Karpas-422 (cell line): ENCODE measurements around the gene C10orf90. TPM values are rescaled to one million over a fixed set of nuclear protein-coding genes. Genes with fewer than 3 reads are reported as not detected.

Experiments
- DNase-seq: peaks from one replicate; pipeline ENCODE4 v3.0.0-alpha.2; 2015
- H2AFZ ChIP-seq: fragments of 200-600 bp; sonication (generic); 2 replicates; pipeline ENCODE4 v1.6.1; 2014; ENCODE audit warnings: antibody characterized with exemption, low read length, mixed read lengths
- H3K27ac ChIP-seq: fragments of 200-600 bp; sonication (generic); 2 replicates; pipeline ENCODE4 v1.5.1; 2014; ENCODE audit warnings: mild to moderate bottlenecking, low read length, moderate library complexity
- H3K27me3 ChIP-seq: fragments of 200-600 bp; sonication (generic); 2 replicates; pipeline ENCODE4 v1.6.1; 2014; ENCODE audit warnings: low read length, mixed read lengths
- H3K36me3 ChIP-seq: fragments of 200-600 bp; sonication (generic); 2 replicates; pipeline ENCODE4 v1.6.1; 2014; ENCODE audit warnings: low read length, mixed read lengths; ENCODE audit not compliant: insufficient read depth
- H3K4me1 ChIP-seq: fragments of 200-600 bp; sonication (generic); 2 replicates; pipeline ENCODE4 v1.6.1; 2014; ENCODE audit warnings: mild to moderate bottlenecking, low read length, mixed read lengths
- H3K4me2 ChIP-seq: fragments of 200-600 bp; sonication (generic); 2 replicates; pipeline ENCODE4 v1.6.1; 2014; ENCODE audit warnings: low read length, low read depth, mild to moderate bottlenecking; ENCODE audit not compliant: poor library complexity, severe bottlenecking
- H3K4me3 ChIP-seq: fragments of 200-600 bp; sonication (generic); 2 replicates; pipeline ENCODE4 v1.5.1; 2014; ENCODE audit warnings: mild to moderate bottlenecking, antibody characterized with exemption, low read length, mixed read lengths
- H3K79me2 ChIP-seq: fragments of 200-600 bp; sonication (generic); 2 replicates; pipeline ENCODE4 v1.6.1; 2014; ENCODE audit warnings: mild to moderate bottlenecking, low read length, mixed read lengths
- H3K9ac ChIP-seq: fragments of 200-600 bp; sonication (generic); 2 replicates; pipeline ENCODE4 v1.6.0; 2014; ENCODE audit warnings: low read length
- H3K9me2 ChIP-seq: fragments of 200-600 bp; sonication (generic), shearing (Covaris generic); replicated peaks from 2 replicates; pipeline ENCODE4 v1.6.0; 2014; ENCODE audit warnings: mild to moderate bottlenecking, low read length, moderate library complexity; ENCODE audit not compliant: insufficient read depth
- H3K9me3 ChIP-seq: fragments of 300-700, 200-600 bp; sonication (generic); 2 replicates; pipeline ENCODE4 v1.6.1; 2014; ENCODE audit warnings: low read length, mixed read lengths
- H4K20me1 ChIP-seq: fragments of 200-600 bp; sonication (generic); 2 replicates; pipeline ENCODE4 v1.6.1; 2014; ENCODE audit warnings: mild to moderate bottlenecking, antibody characterized with exemption, low read length, low read depth; ENCODE audit not compliant: insufficient read depth
- total RNA-seq: library from RNA; depleted of rRNA; stranded (reverse); fragments of >200 nt; shearing (Covaris generic); gene quantifications from 2 replicates; pipeline ENCODE4 v1.2.3, GENCODE V29; 2014; ENCODE audit warnings: low replicate concordance

C10orf90 gene
- total RNA-seq, 1 experiment from 2014 or later: not detected

GRCh38 chr10:126586128-126586527 lies 84.4 kb downstream of the C10orf90 start:
- H3K4me2 ChIP-seq: no peak overlapping the region
- H3K9me2 ChIP-seq: no peaks in the 10 kb centered on the region
- no peak overlapping the region for H3K9ac ChIP-seq
- H3K36me3 ChIP-seq: no peaks in the 10 kb centered on the region
- no peak overlapping the region for H3K27ac ChIP-seq
- no peaks in the 10 kb centered on the region for H3K27me3 ChIP-seq
- no peaks in the 10 kb centered on the region for H3K79me2 ChIP-seq
- H4K20me1 ChIP-seq: no peaks in the 10 kb centered on the region
- H2AFZ ChIP-seq: no peak overlapping the region
- no peak for DNase-seq
- H3K4me3 ChIP-seq: no peak overlapping the region
- H3K9me3 ChIP-seq: no peaks in the 10 kb centered on the region
- no peaks in the 10 kb centered on the region for H3K4me1 ChIP-seq

DNA sequence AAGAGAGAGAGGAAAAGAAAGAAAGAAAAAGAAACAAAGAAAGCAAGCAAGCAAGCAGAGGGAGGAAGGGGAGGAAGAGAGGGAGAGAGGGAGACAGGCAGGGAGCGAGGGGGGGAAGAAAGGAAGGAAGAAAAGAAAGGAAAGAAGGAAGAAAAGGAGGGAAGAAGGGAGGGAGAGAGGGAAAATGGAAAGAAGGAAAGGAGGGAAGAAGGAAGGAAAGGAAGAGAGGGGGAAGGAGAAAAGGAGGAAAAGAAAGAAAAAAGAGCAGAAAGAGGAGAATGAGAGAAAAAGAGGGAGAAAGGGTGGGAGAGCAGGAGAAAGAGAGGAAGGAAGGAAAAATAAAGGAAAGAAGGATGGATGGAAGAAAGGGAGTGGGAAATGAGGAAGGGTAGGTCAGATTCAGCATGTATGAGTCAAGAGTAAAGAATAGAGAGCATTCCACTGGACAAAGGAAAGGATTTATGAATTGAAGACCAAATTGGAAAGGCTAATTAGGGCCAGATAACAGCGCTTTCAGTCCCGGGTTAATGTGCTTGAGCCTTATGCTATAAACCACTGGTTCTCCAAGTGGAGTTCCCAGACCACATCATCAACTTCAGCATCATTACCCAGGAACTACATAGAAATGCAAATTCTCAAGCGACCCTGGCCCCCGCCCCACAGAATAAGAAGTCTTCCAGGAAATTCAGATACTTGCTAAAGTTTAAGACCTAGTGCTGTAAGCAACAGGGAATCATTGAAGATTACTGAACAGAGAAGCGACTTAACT lies 85.1 kb downstream of the C10orf90 start:
- Histone ChIP-seq H3K27me3 (no peaks in the 10 kb centered on the region), H3K9me3 (no peaks in the 10 kb centered on the region), H2AFZ (no peak overlapping the region), H3K79me2 (no peaks in the 10 kb centered on the region), H3K4me3 (no peak overlapping the region), H3K9me2 (no peaks in the 10 kb centered on the region), H4K20me1 (no peaks in the 10 kb centered on the region), H3K27ac (no peak overlapping the region), H3K4me2 (no peak overlapping the region), H3K9ac (no peak overlapping the region), H3K4me1 (no peaks in the 10 kb centered on the region), H3K36me3 (no peaks in the 10 kb centered on the region)
- DNase-seq: no peak

DNA sequence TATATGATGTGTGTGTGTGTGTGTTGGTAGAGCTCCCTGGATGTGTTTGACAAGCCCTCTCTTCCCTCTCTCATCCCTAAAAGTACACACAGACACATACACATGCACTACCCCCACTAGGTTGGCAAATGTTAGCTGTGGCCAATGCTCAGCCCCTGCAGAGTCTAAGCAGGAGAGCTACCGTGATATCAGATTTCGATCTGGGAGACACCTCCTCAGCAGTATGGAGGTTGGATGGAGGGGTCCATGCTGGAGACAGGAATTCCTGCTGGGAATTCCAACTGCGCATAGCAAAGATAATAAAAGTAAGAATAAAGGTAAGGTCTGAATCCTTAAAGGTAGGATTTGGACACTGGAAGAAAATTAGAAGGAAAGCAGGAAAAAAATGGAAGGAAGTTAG lies 85.7 kb downstream of the C10orf90 start:
- Histone ChIP-seq H3K4me1 (no peaks in the 10 kb centered on the region), H4K20me1 (no peaks in the 10 kb centered on the region), H3K9me2 (no peaks in the 10 kb centered on the region), H3K36me3 (no peaks in the 10 kb centered on the region), H3K9ac (no peak overlapping the region), H3K27me3 (no peaks in the 10 kb centered on the region), H3K4me2 (no peak overlapping the region), H3K79me2 (no peaks in the 10 kb centered on the region), H3K27ac (no peak overlapping the region), H2AFZ (no peak overlapping the region), H3K4me3 (no peak overlapping the region), H3K9me3 (no peaks in the 10 kb centered on the region)
- DNase-seq: no peak

GRCh38 chr10:126583552-126584200 lies 86.8 kb downstream of the C10orf90 start:
- Histone ChIP-seq H3K36me3 (no peaks in the 10 kb centered on the region), H3K9me3 (no peaks in the 10 kb centered on the region), H3K27me3 (no peaks in the 10 kb centered on the region), H3K9ac (no peak overlapping the region), H3K4me3 (no peak overlapping the region), H3K27ac (no peak overlapping the region), H3K4me1 (no peaks in the 10 kb centered on the region), H4K20me1 (no peaks in the 10 kb centered on the region), H3K79me2 (no peaks in the 10 kb centered on the region), H3K4me2 (no peak overlapping the region), H3K9me2 (no peaks in the 10 kb centered on the region), H2AFZ (no peak overlapping the region)
- no peak for DNase-seq

DNA sequence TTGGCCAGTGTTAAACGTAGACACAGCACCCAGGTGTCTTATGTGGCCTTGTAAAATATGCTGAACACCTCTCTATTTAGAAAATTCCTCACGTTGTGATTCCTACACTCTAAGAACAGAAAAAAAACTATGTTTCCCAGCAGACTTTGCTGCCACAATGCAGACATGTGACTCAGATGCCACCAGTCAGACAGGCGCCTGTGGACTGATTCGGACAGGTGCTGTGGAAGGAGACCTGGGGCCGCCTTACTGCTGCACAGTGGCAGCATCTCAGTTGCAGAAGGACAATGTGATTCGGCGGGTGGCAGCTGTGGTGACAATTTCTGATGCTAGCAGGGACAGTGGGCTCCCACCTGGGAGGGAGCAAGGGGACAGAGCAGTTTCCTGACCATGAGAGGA lies 88.8 kb downstream of the C10orf90 start:
- Histone ChIP-seq H3K4me3 (no peak overlapping the region), H3K4me2 (no peak overlapping the region), H3K27me3 (no peaks in the 10 kb centered on the region), H3K27ac (no peak overlapping the region), H3K4me1 (no peaks in the 10 kb centered on the region), H3K36me3 (no peaks in the 10 kb centered on the region), H3K9me3 (no peaks in the 10 kb centered on the region), H4K20me1 (no peaks in the 10 kb centered on the region), H3K9me2 (no peaks in the 10 kb centered on the region), H3K79me2 (no peaks in the 10 kb centered on the region), H3K9ac (no peak overlapping the region), H2AFZ (no peak overlapping the region)
- DNase-seq: no peak

DNA sequence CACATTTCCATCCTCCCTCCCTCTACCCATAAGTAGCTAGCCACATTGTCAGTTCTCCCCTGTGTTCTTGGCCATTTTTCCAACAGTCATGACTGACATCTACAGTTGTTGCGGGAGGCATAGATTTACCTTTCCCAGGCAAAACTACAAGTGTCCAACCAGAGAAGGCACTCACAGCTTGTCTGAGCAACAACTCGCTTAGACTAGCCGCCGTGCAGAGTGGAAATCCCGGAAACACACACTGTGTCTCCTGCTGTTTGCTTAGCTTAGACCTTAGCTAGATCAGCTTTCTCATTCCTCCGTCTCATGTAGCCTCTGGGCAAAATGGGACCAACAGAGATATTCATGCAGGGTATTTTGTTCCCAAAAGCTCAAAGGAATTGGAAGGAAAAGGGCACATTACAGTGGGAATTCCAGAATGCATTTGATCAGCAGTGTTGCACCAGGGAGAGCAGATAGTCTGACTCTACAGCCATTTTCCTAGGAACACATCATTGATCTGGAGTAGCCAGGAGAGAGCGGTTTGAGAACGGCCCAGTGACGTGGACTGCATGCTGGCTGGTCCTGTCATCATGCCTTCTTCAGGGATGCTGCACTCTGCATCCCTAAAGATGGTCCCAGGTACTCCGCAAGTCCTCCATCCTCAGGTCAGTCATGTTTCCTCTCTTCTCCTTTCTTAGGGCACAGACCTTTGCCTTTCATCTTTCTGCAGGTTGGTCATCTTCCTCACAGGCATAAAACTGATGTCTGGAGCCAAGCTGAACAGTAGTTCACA lies 89.4 kb downstream of the C10orf90 start:
- Histone ChIP-seq H3K27ac (no peak overlapping the region), H3K4me1 (no peaks in the 10 kb centered on the region), H3K36me3 (no peaks in the 10 kb centered on the region), H3K4me3 (no peak overlapping the region), H3K27me3 (no peaks in the 10 kb centered on the region), H2AFZ (no peak overlapping the region), H3K9me2 (no peaks in the 10 kb centered on the region), H4K20me1 (no peaks in the 10 kb centered on the region), H3K9me3 (no peaks in the 10 kb centered on the region), H3K4me2 (no peak overlapping the region), H3K79me2 (no peaks in the 10 kb centered on the region), H3K9ac (no peak overlapping the region)
- DNase-seq: no peak

DNA sequence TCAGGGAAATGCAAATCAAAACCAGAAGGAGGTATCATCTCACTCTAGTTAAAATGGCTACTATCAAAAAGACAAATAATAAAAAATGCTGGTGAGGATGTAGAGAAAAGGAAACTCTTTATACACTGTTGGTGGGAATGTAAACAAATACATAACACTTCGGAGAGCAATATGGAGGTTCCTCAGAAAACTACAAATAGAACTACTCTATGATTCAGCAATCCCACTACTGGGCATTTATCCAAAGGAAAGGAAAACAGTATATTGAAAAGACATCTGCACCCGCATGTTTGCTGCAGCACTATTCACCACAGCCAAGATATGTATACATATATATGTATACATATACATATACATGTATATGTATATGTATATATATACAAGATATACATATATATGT lies 94.2 kb downstream of the C10orf90 start:
- H3K27me3 ChIP-seq: no peaks in the 10 kb centered on the region
- no peaks in the 10 kb centered on the region for H3K4me1 ChIP-seq
- H3K9me3 ChIP-seq: no peaks in the 10 kb centered on the region
- no peaks in the 10 kb centered on the region for H3K9me2 ChIP-seq
- H2AFZ ChIP-seq: no peak overlapping the region
- H3K27ac ChIP-seq: no peak overlapping the region
- H3K79me2 ChIP-seq: no peaks in the 10 kb centered on the region
- H3K36me3 ChIP-seq: no peaks in the 10 kb centered on the region
- no peak overlapping the region for H3K9ac ChIP-seq
- H3K4me2 ChIP-seq: no peak overlapping the region
- no peak overlapping the region for H3K4me3 ChIP-seq
- H4K20me1 ChIP-seq: no peaks in the 10 kb centered on the region
- no peak for DNase-seq
